ENCODE results near the gene STK26. TPM values are rescaled to one million over a fixed set of nuclear protein-coding genes. Genes with fewer than 3 reads are reported as not detected.

STK26 gene
- total and polyA plus RNA-seq, 2 of the 13 experiments (the other 11 are each of a cell fraction or from before 2014, with no cell fraction given), result 16.9 to 47.9 TPM

DNA sequence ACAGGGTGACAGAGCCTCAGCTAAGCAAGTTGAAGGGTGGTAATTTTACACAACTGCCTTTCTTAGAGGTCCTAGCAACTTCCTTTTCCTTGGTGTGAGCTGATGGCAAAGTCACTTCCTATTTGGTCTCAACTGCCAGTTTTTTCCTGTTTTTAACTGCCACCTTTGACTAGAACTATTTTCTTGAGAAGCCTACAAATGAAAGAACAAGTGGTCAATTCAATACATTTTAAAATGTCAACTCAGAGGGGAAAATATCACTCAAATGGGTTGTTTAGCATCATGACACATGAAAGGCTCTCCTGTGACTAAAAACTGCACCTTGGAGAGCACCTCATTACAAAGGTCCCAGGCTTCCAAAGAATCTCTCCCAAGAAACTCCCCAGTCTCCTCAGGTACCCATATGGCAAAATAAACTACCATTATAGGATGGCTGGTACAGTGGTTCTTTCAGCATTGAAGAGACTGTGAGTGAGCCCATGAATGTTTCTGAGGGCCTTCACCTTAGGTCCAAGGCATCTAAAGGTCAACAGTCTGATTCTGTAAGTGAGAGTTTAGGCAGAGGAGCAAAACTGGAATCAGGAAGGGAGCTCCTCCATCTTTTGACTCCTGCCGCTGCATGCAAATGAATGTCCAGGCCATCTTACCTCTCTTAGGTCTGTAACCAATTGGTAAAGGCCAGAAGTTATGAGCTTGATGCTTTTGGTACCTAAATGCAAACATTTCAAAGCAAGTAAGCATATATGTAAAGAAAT is 5.5 kb upstream of the STK26 start:
- Histone ChIP-seq H3K9ac (ENCODE audit: insufficient read depth, low read depth, low read length) (no peak overlapping the region), H3K4me1 (ENCODE audit: insufficient read depth, low read length) (peaks cover 8% of the 10 kb centered on the region), H3K27me3 (ENCODE audit: control insufficient read depth in 1 of 2, insufficient read depth in 2 of 2, low read length in 2 of 2) (no peaks in the 10 kb centered on the region), H3K9me3 (ENCODE audit: low read length) (no peaks in the 10 kb centered on the region), H3K79me2 (ENCODE audit: insufficient read depth, low read length) (no peaks in the 10 kb centered on the region), H3K4me2 (ENCODE audit: low read depth, low read length) (no peak overlapping the region), H3K36me3 (replicated peaks in 1 of 2; ENCODE audit: control insufficient read depth in 1 of 2, insufficient read depth in 2 of 2, low read length in 2 of 2) (no peaks in the 10 kb centered on the region), H3K27ac (ENCODE audit: extremely low read length, insufficient read depth, low read length) (no peak overlapping the region), H3K4me3 (replicated peaks in 1 of 3; ENCODE audit: insufficient read depth in 1 of 3, low read depth in 2 of 3, low read length in 3 of 3) (no peak overlapping the region), H4K20me1 (ENCODE audit: insufficient read depth, low read length) (no peaks in the 10 kb centered on the region), H2AFZ (ENCODE audit: low read length) (no peak overlapping the region)
- no peak for FAIRE-seq
- CTCF ChIA-PET (ENCODE audit: low intra/inter-chr PET ratio, low total read pairs), result no interaction called here
- WGBS (ENCODE audit: low lambda C conversion rate), result 86% methylated on average over 1 of the region's 1 CpG
- intact Hi-C loops (cut with micrococcal nuclease; ENCODE audit: unreplicated experiment) (no loop called here), in situ Hi-C loops (cut with HindIII; ENCODE audit: extremely low pct_ligation_motif_present, low pct_unique_long_range_greater_than_20kb) (no loop called here)
- TF ChIP-seq, protein P1, sequence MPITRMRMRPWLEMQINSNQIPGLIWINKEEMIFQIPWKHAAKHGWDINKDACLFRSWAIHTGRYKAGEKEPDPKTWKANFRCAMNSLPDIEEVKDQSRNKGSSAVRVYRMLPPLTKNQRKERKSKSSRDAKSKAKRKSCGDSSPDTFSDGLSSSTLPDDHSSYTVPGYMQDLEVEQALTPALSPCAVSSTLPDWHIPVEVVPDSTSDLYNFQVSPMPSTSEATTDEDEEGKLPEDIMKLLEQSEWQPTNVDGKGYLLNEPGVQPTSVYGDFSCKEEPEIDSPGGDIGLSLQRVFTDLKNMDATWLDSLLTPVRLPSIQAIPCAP (CRISPR knock-in tag; IDR thresholded peaks at IDR 0.05; ENCODE audit: low read depth), result no peak
- TF ChIP-seq SSRP1 (CRISPR knock-in tag; IDR thresholded peaks at IDR 0.05) (no peak), KDM2A (CRISPR knock-in tag; IDR thresholded peaks at IDR 0.05; ENCODE audit: borderline replicate concordance, low read depth) (no peak), AHR (CRISPR knock-in tag; IDR thresholded peaks at IDR 0.05) (no peak), ZFYVE20 (CRISPR knock-in tag; IDR thresholded peaks at IDR 0.05; ENCODE audit: borderline replicate concordance, low read depth) (no peak), ZNF333 (CRISPR knock-in tag; IDR thresholded peaks at IDR 0.05; ENCODE audit: borderline replicate concordance) (no peak), ZSCAN25 (CRISPR knock-in tag; IDR thresholded peaks at IDR 0.05) (no peak), JUND (CRISPR knock-in tag; IDR thresholded peaks at IDR 0.05) (no peak)
- TF ChIP-seq, protein P2, sequence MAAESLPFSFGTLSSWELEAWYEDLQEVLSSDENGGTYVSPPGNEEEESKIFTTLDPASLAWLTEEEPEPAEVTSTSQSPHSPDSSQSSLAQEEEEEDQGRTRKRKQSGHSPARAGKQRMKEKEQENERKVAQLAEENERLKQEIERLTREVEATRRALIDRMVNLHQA (CRISPR knock-in tag; IDR thresholded peaks at IDR 0.05), result no peak
- TF ChIP-seq, protein P3, sequence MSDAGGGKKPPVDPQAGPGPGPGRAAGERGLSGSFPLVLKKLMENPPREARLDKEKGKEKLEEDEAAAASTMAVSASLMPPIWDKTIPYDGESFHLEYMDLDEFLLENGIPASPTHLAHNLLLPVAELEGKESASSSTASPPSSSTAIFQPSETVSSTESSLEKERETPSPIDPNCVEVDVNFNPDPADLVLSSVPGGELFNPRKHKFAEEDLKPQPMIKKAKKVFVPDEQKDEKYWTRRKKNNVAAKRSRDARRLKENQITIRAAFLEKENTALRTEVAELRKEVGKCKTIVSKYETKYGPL (CRISPR knock-in tag; IDR thresholded peaks at IDR 0.05), result no peak
- TF ChIP-seq, protein P4, sequence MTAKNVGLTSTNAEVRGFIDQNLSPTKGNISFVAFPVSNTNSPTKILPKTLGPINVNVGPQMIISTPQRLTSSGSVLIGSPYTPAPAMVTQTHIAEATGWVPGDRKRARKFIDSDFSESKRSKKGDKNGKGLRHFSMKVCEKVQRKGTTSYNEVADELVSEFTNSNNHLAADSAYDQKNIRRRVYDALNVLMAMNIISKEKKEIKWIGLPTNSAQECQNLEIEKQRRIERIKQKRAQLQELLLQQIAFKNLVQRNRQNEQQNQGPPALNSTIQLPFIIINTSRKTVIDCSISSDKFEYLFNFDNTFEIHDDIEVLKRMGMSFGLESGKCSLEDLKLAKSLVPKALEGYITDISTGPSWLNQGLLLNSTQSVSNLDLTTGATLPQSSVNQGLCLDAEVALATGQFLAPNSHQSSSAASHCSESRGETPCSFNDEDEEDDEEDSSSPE (CRISPR knock-in tag; IDR thresholded peaks at IDR 0.05), result no peak
- no peak for DNase-seq (ENCODE audit: low spot score)
- POLR2A ChIA-PET, result no interaction called here
- no TSS peak for BruUV-seq (replicated peaks)
- ATAC-seq, result no peak
